ENCODE data around the gene UBE2V1. TPM values are rescaled to one million over a fixed set of nuclear protein-coding genes. Genes with fewer than 3 reads are reported as not detected.
A peak's percentile ranks its signal among the peaks of the same experiment; 100 is the strongest.

UBE2V1 gene
- total and polyA plus RNA-seq, 2 of the 13 experiments (the other 11 are each of a cell fraction or from before 2014, with no cell fraction given) = 81.3 to 132 TPM

DNA sequence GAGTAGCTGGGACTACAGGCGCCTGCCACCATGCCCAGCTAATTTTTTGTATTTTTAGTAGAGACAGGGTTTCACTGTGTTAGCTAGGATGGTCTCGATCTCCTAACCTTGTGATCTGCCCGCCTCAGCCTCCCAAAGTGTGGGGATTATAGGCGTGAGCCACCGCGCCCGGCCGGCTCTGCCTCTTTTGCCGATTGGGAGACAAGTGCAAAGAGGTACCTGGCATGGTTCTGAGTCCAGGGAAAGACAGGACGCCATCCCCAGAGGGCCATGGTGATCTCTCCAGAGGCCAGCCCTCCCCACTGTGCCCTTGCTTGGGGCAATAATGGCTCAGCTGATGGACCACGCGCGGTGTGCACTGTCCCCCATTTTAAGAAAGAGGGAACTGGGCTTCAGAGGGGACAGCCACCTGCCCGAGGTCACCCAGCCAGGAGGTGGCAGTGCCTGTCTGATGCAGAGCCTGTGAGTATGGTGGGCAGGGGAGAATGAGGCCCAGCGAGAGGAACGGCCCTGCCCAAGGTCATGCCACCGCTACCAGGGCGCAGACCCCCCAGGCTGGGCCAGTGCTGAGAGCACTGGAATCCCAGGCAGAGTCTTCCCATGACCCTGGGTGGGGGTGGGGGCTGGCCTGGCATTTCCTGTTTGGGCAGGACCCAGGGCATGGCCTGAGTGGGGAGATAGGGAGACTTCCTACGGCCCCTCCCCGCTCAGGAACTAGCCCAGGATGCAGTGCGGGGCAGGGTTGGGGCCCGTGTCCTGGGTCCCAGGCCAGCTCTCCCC is 69.2 kb downstream of the UBE2V1 start (continued):
- TF ChIP-seq, protein P1, sequence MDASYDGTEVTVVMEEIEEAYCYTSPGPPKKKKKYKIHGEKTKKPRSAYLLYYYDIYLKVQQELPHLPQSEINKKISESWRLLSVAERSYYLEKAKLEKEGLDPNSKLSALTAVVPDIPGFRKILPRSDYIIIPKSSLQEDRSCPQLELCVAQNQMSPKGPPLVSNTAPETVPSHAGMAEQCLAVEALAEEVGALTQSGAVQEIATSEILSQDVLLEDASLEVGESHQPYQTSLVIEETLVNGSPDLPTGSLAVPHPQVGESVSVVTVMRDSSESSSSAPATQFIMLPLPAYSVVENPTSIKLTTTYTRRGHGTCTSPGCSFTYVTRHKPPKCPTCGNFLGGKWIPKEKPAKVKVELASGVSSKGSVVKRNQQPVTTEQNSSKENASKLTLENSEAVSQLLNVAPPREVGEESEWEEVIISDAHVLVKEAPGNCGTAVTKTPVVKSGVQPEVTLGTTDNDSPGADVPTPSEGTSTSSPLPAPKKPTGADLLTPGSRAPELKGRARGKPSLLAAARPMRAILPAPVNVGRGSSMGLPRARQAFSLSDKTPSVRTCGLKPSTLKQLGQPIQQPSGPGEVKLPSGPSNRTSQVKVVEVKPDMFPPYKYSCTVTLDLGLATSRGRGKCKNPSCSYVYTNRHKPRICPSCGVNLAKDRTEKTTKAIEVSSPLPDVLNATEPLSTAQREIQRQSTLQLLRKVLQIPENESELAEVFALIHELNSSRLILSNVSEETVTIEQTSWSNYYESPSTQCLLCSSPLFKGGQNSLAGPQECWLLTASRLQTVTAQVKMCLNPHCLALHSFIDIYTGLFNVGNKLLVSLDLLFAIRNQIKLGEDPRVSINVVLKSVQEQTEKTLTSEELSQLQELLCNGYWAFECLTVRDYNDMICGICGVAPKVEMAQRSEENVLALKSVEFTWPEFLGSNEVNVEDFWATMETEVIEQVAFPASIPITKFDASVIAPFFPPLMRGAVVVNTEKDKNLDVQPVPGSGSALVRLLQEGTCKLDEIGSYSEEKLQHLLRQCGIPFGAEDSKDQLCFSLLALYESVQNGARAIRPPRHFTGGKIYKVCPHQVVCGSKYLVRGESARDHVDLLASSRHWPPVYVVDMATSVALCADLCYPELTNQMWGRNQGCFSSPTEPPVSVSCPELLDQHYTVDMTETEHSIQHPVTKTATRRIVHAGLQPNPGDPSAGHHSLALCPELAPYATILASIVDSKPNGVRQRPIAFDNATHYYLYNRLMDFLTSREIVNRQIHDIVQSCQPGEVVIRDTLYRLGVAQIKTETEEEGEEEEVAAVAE (CRISPR knock-in tag; IDR thresholded peaks at IDR 0.05; ENCODE audit: borderline replicate concordance) = no peak
- TF ChIP-seq ESRRA (CRISPR knock-in tag; IDR thresholded peaks at IDR 0.05; ENCODE audit: low read depth) (peak; percentile 11; the same call in 1 of the 2 replicates), ISX (CRISPR knock-in tag; conservative IDR thresholded peaks at IDR 0.05) (no peak), DNMT3B (CRISPR knock-in tag; conservative IDR thresholded peaks at IDR 0.05) (no peak), ELF4 (CRISPR knock-in tag; IDR thresholded peaks at IDR 0.05; ENCODE audit: borderline replicate concordance) (no peak), HNRNPUL1 (IDR thresholded peaks at IDR 0.05; ENCODE audit: low read depth, low read length) (no peak), YEATS4 (CRISPR knock-in tag; IDR thresholded peaks at IDR 0.05; ENCODE audit: borderline replicate concordance) (no peak), CAMTA2 (CRISPR knock-in tag; IDR thresholded peaks at IDR 0.05; ENCODE audit: borderline replicate concordance) (no peak)
- TF ChIP-seq, protein P2, sequence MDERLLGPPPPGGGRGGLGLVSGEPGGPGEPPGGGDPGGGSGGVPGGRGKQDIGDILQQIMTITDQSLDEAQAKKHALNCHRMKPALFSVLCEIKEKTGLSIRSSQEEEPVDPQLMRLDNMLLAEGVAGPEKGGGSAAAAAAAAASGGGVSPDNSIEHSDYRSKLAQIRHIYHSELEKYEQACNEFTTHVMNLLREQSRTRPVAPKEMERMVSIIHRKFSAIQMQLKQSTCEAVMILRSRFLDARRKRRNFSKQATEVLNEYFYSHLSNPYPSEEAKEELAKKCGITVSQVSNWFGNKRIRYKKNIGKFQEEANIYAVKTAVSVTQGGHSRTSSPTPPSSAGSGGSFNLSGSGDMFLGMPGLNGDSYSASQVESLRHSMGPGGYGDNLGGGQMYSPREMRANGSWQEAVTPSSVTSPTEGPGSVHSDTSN (CRISPR knock-in tag; IDR thresholded peaks at IDR 0.05) = no peak
- TF ChIP-seq, protein P3, sequence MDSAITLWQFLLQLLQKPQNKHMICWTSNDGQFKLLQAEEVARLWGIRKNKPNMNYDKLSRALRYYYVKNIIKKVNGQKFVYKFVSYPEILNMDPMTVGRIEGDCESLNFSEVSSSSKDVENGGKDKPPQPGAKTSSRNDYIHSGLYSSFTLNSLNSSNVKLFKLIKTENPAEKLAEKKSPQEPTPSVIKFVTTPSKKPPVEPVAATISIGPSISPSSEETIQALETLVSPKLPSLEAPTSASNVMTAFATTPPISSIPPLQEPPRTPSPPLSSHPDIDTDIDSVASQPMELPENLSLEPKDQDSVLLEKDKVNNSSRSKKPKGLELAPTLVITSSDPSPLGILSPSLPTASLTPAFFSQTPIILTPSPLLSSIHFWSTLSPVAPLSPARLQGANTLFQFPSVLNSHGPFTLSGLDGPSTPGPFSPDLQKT (CRISPR knock-in tag; IDR thresholded peaks at IDR 0.05; ENCODE audit: borderline replicate concordance) = no peak
